Activated CD8-positive, alpha-beta memory T cell treated with anti-CD3 and anti-CD28 coated beads, Interleukin-2, amount 50 U/mL, for 1 hour (primary cell): Measurements from ENCODE around the gene CCDC9.
"Not testable (repeated sequence)": the region's sequence is repeated elsewhere in the genome, so short reads cannot be mapped to it uniquely, and the experiment has no call there.

Experiments
- DNase-seq: peaks from one replicate; pipeline ENCODE4 v3.0.0-alpha.2; 2020; ENCODE audit errors: extremely low read depth

CCDC9 gene

GRCh38 chr19:47300867-47301266, 44.5 kb downstream of the CCDC9 start:
- DNase-seq, result not testable (repeated sequence)

- no peak for DNase-seq
These were observed 45.9 kb downstream of the CCDC9 start for GRCh38 chr19:47302249-47302648.

GRCh38 chr19:47303966-47304365, 47.6 kb downstream of the CCDC9 start:
- no peak for DNase-seq

- no peak for DNase-seq
These were observed 49.0 kb downstream of the CCDC9 start for GRCh38 chr19:47305309-47305751.

- no peak for DNase-seq
These were observed 50.0 kb downstream of the CCDC9 start for GRCh38 chr19:47306303-47306702.

- DNase-seq, result no peak
These were observed 52.7 kb downstream of the CCDC9 start for GRCh38 chr19:47309038-47309437.

- no peak for DNase-seq
These were observed 53.3 kb downstream of the CCDC9 start, which contains the start of gene C5AR1 for GRCh38 chr19:47309608-47310007. Gene C5AR1 (plus strand): TSS chr19:47309861. CDS start chr19:47309896, 35 bp downstream.

- DNase-seq, result no peak
These were observed 54.0 kb downstream of the CCDC9 start for GRCh38 chr19:47310323-47310722.

GRCh38 chr19:47310819-47311218, 54.5 kb downstream of the CCDC9 start:
- no peak for DNase-seq

- no peak for DNase-seq
These were observed 56.2 kb downstream of the CCDC9 start for GRCh38 chr19:47312366-47313006.

GRCh38 chr19:47313754-47314295, 57.5 kb downstream of the CCDC9 start:
- DNase-seq, result no peak

GRCh38 chr19:47315125-47315821, 58.9 kb downstream of the CCDC9 start:
- DNase-seq, result no peak

- DNase-seq, result no peak
These were observed 60.2 kb downstream of the CCDC9 start for GRCh38 chr19:47316513-47316912.

- no peak for DNase-seq
These were observed 63.9 kb downstream of the CCDC9 start for GRCh38 chr19:47319923-47320871.
